ENCODE measurements around the gene THOC3. TPM values are rescaled to one million over a fixed set of nuclear protein-coding genes. Genes with fewer than 3 reads are reported as not detected.
"Not testable (repeated sequence)": the region's sequence is repeated elsewhere in the genome, so short reads cannot be mapped to it uniquely, and the experiment has no call there.

Gene THOC3, protein sequence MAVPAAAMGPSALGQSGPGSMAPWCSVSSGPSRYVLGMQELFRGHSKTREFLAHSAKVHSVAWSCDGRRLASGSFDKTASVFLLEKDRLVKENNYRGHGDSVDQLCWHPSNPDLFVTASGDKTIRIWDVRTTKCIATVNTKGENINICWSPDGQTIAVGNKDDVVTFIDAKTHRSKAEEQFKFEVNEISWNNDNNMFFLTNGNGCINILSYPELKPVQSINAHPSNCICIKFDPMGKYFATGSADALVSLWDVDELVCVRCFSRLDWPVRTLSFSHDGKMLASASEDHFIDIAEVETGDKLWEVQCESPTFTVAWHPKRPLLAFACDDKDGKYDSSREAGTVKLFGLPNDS
- total RNA-seq = 10.0 TPM
- long read RNA-seq, transcript THOC3-201 (6 exons, 1,589 nt) = major isoform, 8 of 8 reads
- long read RNA-seq, partial matches to known transcripts = 0 of 8 reads
- long read RNA-seq, other reads (novel, unspliced or antisense) = 0 of 8 reads

DNA sequence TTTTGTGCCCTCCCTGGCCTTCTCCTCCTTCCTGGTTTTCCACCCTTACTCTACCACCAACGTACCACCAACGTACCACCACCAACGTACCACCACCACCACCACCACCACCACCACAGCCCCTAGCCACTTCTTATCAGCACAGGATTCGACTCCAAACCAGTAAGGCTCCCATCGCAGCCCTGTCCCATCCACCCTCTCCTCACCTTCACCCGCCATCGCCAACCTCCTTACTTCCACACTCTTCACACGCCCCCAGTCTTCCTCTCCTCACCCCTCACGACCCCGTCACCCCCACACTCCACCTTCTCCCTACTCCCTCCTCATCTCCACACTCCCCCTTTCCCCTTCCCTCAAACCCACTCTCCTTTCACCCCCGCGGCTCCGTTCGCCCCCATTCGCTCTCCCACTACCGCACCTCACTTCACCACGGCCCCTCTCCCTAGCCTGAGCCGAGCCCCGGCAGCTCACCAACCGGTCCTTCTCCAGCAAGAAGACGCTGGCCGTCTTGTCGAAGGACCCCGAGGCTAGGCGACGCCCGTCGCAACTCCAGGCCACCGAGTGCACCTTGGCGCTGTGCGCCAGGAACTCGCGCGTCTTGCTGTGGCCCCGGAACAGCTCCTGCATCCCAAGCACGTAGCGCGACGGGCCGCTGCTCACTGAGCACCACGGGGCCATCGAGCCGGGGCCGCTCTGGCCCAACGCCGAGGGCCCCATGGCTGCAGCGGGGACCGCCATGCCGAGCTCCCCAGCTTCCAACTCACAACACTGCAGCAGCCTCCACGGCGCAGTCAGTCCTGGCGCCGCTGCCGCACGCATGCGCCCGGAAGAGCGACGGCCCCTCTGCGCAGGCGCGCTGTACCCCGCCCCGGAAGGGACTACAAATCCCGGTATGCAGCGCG, at the start of gene THOC3:
TSS of gene THOC3 (minus strand) at position 845 of the 902 bp plus-strand sequence. CDS start at position 738, 107 bp downstream.
- DNase-seq (ENCODE audit: missing footprints) (peak; percentile 88), ATAC-seq (peak; percentile 100)
- intact Hi-C loops (cut with DNase I) = not testable (repeated sequence)

DNA sequence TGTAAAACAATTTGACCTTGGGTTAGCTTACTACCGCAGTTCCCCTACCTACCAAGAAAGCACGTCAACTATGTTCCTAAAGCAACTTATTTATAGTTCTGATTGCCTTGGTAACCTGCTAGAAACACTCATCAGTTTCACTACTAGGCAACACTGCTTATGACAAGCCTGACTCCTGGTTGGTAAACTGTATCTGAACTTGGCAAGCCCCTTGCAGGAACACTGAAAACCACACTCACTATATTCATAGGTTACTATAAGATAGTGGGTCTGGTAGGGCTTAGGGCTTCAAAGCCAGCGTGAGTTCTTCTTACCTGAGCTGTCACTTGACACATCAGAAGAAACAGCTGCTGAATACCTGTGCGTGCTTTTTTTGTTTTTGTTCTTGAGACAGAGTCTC, 49.2 kb upstream of the THOC3 start:
- DNase-seq (ENCODE audit: missing footprints); ATAC-seq; intact Hi-C loops (cut with DNase I): not testable (repeated sequence)

DNA sequence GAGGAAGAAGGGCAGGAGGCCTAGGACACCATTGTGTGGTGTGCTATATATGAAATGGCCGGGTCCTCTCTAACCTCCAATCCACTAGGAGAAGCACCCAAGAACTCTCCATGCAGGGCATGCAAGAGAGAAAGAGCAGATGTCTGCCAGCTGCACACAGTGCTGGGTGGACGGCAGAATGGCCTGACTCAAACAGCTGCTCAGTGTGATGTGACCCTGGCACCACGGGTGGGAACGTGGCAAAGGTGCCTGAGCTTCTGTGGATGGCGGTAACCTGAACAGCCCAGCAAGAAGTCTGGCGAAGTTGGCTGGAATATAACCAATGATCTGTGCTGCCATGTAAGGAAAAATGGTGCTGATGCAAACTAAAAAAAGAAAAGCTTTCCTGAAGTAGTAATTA, 46.2 kb upstream of the THOC3 start:
- intact Hi-C loops (cut with DNase I); ATAC-seq; DNase-seq (ENCODE audit: missing footprints): not testable (repeated sequence)

DNA sequence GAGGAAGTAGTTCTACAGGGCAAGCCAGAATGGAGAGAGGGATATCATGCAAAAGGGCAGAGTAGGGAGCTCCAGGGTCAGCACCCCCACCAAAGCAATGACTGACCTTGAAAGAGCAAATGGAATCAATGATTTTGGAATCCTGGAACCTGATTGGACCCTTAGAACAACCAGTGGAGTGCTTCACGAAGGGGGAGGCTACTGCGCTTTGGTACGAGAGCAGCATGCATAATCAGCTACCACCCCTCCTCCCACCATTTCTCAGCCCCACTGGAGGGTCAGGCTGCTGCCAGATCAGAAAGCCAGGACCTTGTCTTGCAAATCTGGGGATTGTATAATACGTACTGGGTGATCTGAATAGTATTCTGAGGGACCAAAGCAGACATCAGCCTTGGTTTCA, 43.0 kb upstream of the THOC3 start:
- intact Hi-C loops (cut with DNase I); ATAC-seq; DNase-seq (ENCODE audit: missing footprints): not testable (repeated sequence)

DNA sequence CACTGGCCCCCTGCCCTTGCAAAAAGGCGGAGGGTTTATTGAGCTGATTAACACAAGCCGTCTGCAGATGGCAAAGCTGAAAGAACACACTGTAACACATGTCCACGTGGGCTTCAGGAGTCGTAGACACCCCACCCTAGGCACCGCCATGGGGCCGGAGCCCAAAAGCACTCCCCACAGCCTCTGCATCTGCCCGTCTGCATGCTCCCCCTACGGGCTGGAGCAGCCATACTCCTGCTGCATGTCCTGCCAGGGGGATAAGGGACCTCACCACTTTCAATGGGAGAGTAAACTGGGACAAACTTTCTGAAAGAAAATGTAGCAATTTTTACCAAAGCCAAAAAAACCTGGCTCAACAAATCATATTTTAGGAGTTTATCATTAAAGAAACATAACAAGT, 42.1 kb upstream of the THOC3 start:
- DNase-seq (ENCODE audit: missing footprints); ATAC-seq; intact Hi-C loops (cut with DNase I): not testable (repeated sequence)

DNA sequence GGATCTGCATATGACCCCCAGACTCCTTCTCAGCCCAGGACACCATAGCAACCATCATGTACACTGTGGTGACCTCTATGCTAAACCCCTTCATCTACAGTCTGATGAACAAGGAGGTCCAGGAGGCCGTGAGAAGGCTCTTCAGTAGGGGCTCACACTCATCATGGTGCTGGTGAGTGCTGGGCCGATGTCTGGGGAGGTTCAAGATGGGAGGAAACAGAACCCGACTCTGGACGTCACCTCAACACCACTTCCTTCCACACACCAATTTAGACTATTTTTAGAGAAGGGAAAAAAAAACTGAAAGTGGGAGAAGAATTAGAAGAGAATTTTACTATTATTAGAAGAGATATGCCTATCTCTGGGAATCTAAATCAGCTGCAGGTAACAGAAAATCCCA, 39.1 kb upstream of the THOC3 start:
- DNase-seq (ENCODE audit: missing footprints); intact Hi-C loops (cut with DNase I); ATAC-seq: not testable (repeated sequence)

DNA sequence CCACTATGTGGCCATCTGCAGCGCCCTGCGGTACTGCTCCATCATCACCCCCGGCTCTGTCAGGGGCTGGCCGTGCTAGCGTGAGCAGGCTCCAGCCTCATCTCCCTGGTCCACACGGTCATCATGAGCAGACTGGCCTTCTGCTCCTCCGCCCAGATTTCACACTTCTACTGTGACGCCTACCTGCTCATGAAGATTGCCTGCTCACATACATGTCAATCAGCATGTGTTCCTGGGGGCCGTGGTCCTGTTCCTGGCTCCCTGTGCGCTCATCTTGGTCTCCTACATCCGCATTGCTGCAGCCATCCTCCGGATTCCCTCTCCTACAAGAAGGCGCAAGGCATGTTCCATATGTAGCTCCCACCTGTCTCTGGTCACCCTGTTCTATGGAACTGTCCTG, 38.7 kb upstream of the THOC3 start:
- DNase-seq (ENCODE audit: missing footprints); ATAC-seq; intact Hi-C loops (cut with DNase I): not testable (repeated sequence)

DNA sequence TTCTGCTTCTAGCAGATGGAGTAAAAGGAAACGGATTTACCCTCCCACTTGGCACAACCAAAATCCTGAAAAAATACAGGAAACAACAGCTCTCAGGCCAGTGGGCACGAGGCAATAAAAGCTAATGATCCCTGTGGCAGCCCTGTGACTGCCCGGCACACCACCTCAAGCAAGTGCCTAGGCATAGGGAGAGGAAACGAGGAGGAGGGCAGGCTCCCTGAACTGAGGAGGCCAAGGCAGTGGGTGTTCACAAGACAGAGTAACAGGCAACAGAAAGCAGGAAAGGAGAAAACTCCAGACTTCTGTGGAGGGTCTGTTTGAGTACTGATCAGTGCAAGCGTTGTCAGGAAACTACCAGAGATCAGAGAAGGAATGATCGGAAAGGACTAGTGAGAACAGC, 29.9 kb upstream of the THOC3 start:
- intact Hi-C loops (cut with DNase I); ATAC-seq; DNase-seq (ENCODE audit: missing footprints): not testable (repeated sequence)

DNA sequence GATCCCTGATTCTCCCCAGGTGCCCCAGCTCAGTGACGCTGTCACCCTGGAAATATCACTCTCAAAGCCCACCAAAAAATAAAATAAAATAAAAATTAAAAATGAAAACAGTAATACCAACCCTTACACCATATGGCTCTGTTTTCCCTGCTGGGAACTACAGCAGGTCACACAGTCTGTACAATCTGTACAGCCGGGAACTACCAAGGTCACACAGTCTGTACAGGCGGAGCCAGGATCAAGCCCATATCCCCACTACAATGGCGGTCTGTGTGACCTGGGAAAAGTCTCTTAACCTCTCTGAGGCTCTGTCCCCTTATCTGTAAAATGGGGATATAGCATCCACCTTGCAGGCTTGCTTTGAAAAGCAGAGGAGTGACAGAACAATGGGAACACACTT, 29.4 kb upstream of the THOC3 start:
- DNase-seq (ENCODE audit: missing footprints); intact Hi-C loops (cut with DNase I); ATAC-seq: not testable (repeated sequence)

DNA sequence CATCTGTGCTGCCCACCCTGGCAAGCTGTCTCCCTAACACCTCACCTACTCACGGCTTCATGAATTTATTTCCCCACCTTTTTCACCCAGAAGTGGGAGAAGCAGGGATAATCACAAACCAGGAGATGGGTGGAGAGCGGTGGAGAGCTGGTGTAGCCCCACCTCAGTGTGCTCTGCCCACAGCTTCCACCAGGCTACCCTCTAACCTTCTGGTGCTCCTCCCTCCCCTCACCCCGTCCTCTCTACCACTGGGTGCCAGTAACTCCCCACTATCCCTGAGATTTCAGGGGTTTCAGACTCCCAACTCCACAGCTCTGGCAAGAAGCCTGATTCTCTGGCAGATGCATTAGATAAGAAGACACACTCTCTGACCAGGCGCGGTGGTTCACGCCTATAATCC, 28.7 kb upstream of the THOC3 start:
- ATAC-seq; DNase-seq (ENCODE audit: missing footprints); intact Hi-C loops (cut with DNase I): not testable (repeated sequence)

DNA sequence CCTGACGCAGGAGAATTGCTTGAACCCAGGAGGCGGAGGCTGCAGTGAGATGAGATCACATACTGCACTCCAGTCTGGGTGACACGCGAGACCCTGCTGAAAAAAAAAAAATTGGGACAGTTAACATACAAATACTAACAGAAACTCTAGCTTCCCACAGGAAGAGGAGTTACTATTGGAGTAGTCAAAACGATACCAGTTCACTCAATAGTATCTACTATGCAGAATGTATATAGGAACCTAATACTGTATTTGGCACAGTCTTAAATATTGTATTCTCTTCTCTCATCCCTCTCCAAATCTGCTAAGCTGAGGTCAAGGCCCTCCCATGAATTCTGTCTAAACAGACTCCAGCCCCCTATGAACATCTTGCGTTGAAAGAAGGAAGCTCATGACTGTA, 27.4 kb upstream of the THOC3 start:
- intact Hi-C loops (cut with DNase I); DNase-seq (ENCODE audit: missing footprints); ATAC-seq: not testable (repeated sequence)

DNA sequence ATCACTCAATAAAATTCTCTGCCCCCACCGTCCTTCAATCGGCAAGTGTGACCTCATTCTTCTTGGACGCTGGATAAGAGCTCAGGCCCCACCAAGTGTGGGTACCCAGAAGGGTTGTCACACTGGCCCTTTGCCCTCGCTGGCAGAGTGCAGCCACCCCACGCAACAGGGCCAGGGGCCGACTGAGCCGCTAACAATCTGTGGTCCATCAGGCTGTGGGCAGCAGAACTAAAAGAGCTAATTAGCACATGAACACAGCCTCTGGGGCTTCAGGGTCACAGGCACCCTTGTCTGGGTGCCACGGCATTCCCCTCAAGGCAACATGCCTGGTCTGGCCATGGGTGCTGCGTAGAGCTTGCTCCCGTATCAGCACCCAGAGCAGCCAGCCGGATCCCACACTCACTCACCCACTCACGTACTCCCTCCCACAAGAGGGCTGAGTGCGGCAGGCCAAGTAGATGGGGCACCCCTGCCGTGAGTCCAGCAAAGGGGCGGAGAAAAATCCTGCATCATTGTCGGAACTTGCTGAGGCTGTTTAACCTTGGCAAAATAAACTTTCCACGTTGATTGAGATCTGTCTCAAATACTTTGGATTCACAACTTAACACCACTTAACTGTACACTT, 11.4 kb upstream of the THOC3 start:
- ATAC-seq; DNase-seq (ENCODE audit: missing footprints); intact Hi-C loops (cut with DNase I): not testable (repeated sequence)

DNA sequence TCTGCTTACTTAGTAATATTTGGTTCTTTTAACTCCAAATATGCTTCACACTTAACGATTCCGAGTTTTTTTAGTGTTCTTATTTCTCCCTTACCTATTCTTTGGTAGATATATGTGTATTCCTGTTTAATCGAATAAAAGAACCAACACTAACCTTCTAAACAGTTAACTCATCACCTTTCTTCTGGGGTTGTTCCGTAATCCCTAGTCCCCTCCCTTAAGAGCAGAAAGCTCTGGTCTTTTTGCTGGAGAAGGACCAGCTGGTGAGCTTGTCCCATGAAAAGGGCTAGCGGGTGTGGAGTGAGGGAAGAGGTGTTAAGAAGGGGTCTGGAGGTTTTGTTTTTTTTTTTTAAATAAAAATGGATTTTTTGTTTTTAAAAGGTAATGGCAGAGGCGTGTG, 266 bp upstream of the THOC3 start:
- intact Hi-C loops (cut with DNase I); DNase-seq (ENCODE audit: missing footprints): not testable (repeated sequence)
- peak; percentile 51 for ATAC-seq

DNA sequence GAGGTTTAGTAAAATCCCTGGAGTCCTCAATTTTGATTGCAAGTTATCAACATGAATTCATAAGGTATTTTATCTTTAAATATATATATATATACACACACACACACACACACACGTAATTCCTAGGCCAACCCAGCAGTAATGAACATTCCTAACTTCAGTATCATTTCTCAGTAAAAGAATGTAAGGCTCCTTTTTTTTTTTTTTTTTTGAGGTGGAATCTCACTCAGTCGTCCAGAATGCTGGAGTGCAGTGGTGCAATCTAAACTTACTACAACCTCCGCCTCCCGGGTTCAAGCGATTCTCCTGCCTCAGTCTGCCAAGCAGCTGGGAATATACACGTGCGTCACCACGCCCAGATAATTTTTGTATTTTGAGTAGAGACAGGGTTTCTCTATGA, 5.8 kb downstream of the THOC3 start:
- intact Hi-C loops (cut with DNase I); ATAC-seq: not testable (repeated sequence)

DNA sequence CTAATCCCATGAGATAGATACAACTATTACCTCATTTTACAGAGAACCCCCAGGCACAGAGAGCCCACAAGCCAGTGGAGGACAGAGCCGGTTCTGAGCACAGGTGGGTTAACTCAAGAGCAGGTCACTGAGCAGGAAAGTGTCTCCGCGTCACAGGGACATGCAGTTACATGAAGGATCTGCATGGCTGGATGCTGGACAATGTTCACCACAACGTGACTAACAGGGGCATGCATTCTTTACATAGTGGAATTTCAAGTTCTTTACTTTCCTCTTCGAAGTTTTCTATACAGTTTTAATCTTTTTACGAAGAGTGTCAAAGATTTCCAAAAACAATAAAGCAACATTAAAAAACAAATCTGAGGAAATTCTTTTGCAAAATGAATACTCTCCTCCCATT, 7.9 kb downstream of the THOC3 start:
- intact Hi-C loops (cut with DNase I); DNase-seq (ENCODE audit: missing footprints); ATAC-seq: not testable (repeated sequence)

More for the DNA sequence above, 5.8 kb downstream of the THOC3 start:
- not testable (repeated sequence) for DNase-seq (ENCODE audit: missing footprints)

DNA sequence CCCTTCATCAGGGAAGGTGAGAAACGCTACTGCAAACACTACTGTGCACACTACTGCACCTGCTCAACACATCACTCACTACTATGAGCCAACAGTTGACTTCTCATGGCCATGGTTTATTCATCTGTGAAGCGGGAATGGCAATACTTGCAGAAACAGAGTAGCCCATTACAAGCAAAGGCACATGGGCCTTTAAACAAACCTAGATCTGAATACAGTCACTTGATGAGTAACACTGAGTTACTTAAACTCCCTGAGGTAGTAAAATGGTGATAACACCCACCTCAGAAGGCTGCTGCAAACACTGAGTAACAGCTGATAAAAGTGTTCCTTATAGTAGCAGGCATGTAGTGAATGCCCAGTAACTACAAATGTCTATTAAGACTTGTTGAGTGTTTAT, 9.6 kb downstream of the THOC3 start:
- intact Hi-C loops (cut with DNase I); ATAC-seq; DNase-seq (ENCODE audit: missing footprints): not testable (repeated sequence)

DNA sequence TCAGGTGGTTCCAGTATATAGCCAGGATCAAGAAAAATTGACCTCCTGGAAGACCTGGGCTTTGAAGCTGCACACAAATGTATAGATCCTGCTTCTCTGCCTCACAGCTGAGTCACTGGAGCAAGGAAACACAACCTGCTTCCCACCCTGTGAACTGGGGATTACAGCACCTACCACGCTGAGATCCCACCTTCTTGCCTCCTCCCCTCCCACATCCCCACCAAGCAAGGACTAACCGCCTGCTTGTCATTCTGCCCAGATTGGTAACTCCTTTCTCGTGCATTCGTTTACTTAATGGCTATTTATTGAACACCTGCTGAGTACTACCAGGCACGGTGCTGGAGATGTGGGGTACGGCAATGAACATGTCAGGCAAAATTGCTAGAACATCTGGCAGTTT, 14.0 kb downstream of the THOC3 start:
- ATAC-seq; DNase-seq (ENCODE audit: missing footprints); intact Hi-C loops (cut with DNase I): not testable (repeated sequence)

DNA sequence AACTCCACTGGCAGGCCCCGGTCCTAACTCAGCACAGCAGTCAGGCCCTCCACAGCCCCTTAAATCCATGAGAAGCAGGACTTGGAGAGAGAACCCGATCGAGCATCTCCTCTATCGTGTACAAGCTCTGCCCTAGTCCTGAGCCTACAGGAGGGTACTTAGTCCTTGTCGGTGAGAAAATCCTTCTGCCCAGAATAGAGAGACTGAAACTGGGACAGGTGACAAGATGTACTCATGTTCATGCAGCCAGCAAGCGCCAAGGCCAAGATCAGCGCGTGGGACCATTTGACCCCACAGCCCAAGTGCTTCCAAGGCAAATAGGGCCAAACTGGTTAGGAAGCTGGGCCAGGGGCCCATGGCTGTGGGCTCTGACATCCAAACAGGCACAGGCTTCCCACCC, 15.3 kb downstream of the THOC3 start:
- DNase-seq (ENCODE audit: missing footprints); intact Hi-C loops (cut with DNase I); ATAC-seq: not testable (repeated sequence)
